H7 (cell line): Measurements from ENCODE around the gene TAOK1. TPM values are rescaled to one million over a fixed set of nuclear protein-coding genes. Genes with fewer than 3 reads are reported as not detected.

Experiments used
- DNase-seq: peaks from one replicate; pipeline ENCODE4 v3.0.0; 2012
- H3K27me3 ChIP-seq: 2 replicates; pipeline ENCODE4 v1.6.0; 2011; ENCODE audit warnings: mild to moderate bottlenecking, low read length; ENCODE audit not compliant: control insufficient read depth, insufficient read depth
- H3K36me3 ChIP-seq: replicated peaks from 2 replicates; pipeline ENCODE4 v1.5.1; 2011; ENCODE audit warnings: low read length; ENCODE audit not compliant: control insufficient read depth, insufficient read depth
- H3K4me3 ChIP-seq: 2 replicates; pipeline ENCODE4 v1.5.1; 2011; ENCODE audit warnings: low read depth, mild to moderate bottlenecking, control low read depth, low read length, moderate library complexity; ENCODE audit not compliant: insufficient read depth
- total RNA-seq: library from RNA; depleted of rRNA; stranded (reverse); fragments of >200 nt; shearing (Covaris generic); gene quantifications from 2 replicates; pipeline ENCODE4 v1.2.3, GENCODE V29; 2014

TAOK1 gene
- total RNA-seq, 1 experiment from 2014 or later: 27.4 TPM

DNA sequence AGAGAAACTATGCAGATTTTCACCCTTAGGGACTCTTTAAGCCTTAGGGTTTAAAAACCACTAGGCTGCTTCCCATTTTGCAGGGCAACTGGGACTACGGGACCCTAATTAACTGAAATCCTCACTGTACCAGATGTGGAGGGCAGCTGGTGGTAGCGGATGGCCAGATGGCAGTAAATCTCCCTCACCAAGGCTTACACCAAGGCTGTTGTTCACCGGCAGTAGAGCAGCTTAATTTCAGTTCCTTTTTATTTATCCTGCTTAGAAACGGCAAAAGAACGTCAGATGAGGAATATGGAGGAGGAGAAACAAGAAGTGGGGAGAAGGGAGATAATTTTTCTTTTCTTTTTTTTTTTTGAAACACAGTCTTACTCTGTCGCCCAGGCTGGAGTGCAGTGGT, 170.2 kb downstream of the TAOK1 start:
- Histone ChIP-seq H3K27me3 (peaks cover 3% of the 10 kb centered on the region), H3K4me3 (no peak overlapping the region), H3K36me3 (no peaks in the 10 kb centered on the region)
- DNase-seq: no peak

- Histone ChIP-seq H3K36me3 (no peaks in the 10 kb centered on the region), H3K27me3 (peaks cover 18% of the 10 kb centered on the region), H3K4me3 (no peak overlapping the region)
- no peak for DNase-seq
Measured at GRCh38 chr17:29561554-29562517, 171.7 kb downstream of the TAOK1 start.

DNA sequence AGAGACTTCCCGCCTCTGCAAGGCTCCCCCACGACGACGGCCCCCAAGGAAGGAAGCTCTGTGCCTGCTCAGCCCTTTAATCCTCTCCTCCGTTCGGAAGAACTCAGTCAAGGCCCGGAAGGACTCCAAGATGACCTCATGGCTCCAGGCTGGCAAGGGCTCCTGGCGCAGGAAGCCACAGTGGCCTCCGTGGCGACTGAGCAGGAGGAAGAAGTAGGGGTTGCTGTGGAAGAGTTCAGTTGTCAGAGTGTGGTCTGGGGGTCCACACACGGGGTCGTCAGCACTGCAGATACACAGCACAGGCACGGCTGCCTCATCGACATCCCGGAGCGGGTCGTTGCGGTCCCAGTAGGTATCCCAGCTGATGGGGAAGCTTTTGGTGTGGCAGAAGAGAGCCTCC, 172.5 kb downstream of the TAOK1 start:
- Histone ChIP-seq H3K4me3 (no peak overlapping the region), H3K27me3 (peaks cover 24% of the 10 kb centered on the region), H3K36me3 (no peaks in the 10 kb centered on the region)
- DNase-seq: no peak

DNA sequence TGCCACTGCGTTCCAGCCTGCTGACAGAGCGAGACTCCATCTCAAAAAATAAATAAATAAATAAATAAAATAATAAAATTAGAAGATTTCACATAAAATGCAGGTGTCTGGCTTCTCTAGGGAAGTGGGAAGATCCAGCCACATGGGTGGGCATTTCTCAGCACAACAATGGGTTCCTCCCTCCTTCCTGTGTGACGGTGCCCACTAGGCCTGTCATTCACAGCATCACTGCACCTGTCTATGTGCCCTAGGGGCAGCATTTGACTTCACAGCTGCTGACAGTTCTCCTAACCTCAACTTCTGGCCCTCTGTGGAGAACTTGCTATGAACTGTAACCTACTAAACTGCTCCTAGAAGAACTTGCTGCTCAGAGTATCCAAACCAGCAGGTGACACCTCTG, 173.7 kb downstream of the TAOK1 start:
- peaks cover 26% of the 10 kb centered on the region for H3K27me3 ChIP-seq
- DNase-seq: no peak
- H3K4me3 ChIP-seq: no peak overlapping the region
- H3K36me3 ChIP-seq: no peaks in the 10 kb centered on the region

GRCh38 chr17:29565643-29566472, 175.7 kb downstream of the TAOK1 start:
- peak overlapping the region; percentile 67 for H3K4me3 ChIP-seq
- H3K36me3 ChIP-seq: no peaks in the 10 kb centered on the region; the same call in 1 of the 2 replicates
- H3K27me3 ChIP-seq: peaks cover 32% of the 10 kb centered on the region
- DNase-seq: peak; percentile 90

GRCh38 chr17:29566473-29567303, 176.5 kb downstream of the TAOK1 start, which contains the start of gene ABHD15:
TSS of gene ABHD15 (minus strand) at chr17:29567037. CDS start at chr17:29566966, 71 bp downstream.
- H3K4me3 ChIP-seq: peak within 1 kb of the TSS; percentile 67
- peaks cover 32% of the 10 kb centered on the region for H3K27me3 ChIP-seq
- H3K36me3 ChIP-seq: no peaks in the 10 kb centered on the region; the same call in 1 of the 2 replicates
- DNase-seq: peak; percentile 92

DNA sequence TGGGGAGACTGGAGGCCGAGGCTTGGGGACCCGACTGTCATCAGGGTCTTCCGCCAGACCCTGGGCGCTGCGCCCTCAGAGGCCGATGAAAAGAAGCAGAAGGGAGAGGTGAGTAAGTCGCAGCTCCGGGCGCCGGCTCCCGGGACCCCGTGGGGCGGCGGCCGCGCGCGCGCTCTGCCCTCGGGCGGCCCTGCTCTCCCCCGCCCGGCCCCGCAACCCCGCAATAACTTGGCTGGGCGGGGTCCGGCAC, 177.1 kb downstream of the TAOK1 start:
- Histone ChIP-seq H3K27me3 (peaks cover 33% of the 10 kb centered on the region), H3K36me3 (no peaks in the 10 kb centered on the region; the same call in 1 of the 2 replicates), H3K4me3 (peak overlapping the region; percentile 67)
- peak; percentile 84 for DNase-seq

DNA sequence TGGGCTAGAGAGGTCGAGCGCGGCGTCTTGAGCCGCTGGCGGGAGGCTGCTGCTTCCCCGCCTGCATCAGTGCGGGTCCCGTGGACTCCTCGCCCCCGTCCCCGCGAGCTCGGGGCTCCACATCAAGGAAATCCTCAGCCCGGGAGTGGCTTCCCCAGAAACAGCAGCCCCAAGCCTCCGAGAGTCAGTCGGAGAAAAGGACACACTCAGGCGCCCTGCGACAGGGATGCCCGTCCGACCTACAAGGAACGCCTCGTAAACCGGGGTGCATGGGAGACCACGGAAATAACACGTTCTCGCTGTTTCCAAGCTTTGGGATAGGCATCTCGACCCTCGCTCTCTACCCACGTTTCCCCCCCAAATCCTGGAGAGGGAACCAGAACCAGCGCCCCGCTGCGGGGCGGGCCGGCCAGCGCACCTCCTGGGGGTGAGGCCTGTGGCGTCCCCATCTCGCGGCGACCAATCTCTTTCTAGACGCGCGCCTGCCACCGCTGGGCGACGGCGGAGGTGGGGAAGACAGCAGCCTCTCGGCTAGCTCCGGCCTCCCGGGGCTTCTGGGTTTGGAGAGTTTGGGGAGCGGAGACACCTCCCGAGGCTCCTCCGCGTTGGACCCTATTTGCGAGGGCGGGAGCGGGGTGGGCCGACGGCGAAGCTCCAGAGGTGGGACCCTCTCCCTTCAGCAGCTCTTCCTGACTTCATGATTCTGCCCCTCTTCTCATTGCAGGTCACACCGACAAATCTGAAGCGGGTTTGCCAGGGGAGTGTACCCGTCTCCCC, 177.6 kb downstream of the TAOK1 start:
- peak overlapping the region; percentile 67 for H3K4me3 ChIP-seq
- H3K27me3 ChIP-seq: peaks cover 36% of the 10 kb centered on the region
- no peaks in the 10 kb centered on the region; the same call in 1 of the 2 replicates for H3K36me3 ChIP-seq
- DNase-seq: peak; percentile 90

GRCh38 chr17:29568331-29569244, 178.4 kb downstream of the TAOK1 start, which contains the start of gene TP53I13:
TSS of gene TP53I13 (plus strand) at chr17:29568701. CDS start at chr17:29568759, 58 bp downstream.
- Histone ChIP-seq H3K4me3 (peak within 1 kb of the TSS; percentile 78), H3K36me3 (no peaks in the 10 kb centered on the region; the same call in 1 of the 2 replicates), H3K27me3 (peaks cover 36% of the 10 kb centered on the region)
- peak; percentile 98 for DNase-seq

- Histone ChIP-seq H3K4me3 (peak overlapping the region; percentile 78), H3K27me3 (peaks cover 36% of the 10 kb centered on the region), H3K36me3 (no peaks in the 10 kb centered on the region; the same call in none of the 2 replicates)
- no peak for DNase-seq
Measured at GRCh38 chr17:29569245-29569950, 179.2 kb downstream of the TAOK1 start.

GRCh38 chr17:29570521-29570920, 180.4 kb downstream of the TAOK1 start:
- peaks cover 1% of the 10 kb centered on the region for H3K36me3 ChIP-seq
- H3K4me3 ChIP-seq: no peak overlapping the region
- H3K27me3 ChIP-seq: peaks cover 31% of the 10 kb centered on the region
- DNase-seq: no peak

DNA sequence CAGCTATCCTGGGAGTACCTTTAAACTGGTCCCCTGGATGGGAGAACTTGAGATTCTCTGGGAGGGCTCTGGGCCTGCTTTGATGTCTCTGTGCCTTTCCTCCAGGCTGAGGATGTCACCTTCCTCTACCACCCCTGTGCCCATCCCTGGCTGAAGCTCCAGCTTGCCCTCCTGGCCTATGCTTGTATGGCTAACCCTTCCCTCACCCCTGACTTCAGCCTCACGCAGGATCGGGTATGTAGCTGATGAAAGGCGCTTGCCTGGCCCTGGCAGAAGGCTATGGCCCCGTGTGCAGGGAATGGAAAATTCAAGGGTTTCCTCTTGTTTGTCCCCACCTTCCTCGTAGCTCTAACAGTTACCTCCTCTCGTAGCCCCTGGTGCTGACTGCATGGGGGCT, 181.3 kb downstream of the TAOK1 start:
- peak; percentile 32 for DNase-seq
- peaks cover 21% of the 10 kb centered on the region for H3K27me3 ChIP-seq
- peaks cover 2% of the 10 kb centered on the region for H3K36me3 ChIP-seq
- H3K4me3 ChIP-seq: no peak overlapping the region
